Measurements from ENCODE around the gene ATP8A1.

DNA sequence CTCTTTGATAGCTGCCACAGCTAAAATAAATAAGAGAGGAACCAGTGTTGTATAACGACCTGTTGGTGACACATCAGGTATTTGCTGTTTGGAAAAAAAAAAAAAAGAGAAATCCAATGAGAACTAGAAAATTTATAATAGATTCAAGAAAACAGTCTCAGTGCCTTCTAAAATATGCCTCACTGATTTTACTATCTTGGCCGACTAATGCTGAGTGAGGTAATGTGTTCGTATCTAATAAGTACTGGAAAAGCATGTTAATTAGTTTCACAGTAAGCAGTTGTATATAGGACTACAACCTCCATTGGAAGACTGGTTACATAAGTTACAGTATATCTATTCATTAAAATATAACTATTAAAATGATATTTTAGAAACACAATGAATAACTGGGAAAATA lies 32.4 kb downstream of the ATP8A1 start:
- TF ChIP-seq, protein P1, sequence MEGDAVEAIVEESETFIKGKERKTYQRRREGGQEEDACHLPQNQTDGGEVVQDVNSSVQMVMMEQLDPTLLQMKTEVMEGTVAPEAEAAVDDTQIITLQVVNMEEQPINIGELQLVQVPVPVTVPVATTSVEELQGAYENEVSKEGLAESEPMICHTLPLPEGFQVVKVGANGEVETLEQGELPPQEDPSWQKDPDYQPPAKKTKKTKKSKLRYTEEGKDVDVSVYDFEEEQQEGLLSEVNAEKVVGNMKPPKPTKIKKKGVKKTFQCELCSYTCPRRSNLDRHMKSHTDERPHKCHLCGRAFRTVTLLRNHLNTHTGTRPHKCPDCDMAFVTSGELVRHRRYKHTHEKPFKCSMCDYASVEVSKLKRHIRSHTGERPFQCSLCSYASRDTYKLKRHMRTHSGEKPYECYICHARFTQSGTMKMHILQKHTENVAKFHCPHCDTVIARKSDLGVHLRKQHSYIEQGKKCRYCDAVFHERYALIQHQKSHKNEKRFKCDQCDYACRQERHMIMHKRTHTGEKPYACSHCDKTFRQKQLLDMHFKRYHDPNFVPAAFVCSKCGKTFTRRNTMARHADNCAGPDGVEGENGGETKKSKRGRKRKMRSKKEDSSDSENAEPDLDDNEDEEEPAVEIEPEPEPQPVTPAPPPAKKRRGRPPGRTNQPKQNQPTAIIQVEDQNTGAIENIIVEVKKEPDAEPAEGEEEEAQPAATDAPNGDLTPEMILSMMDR (IDR thresholded peaks at IDR 0.05; ENCODE audit: low read depth, low read length), result no peak
- no peak for TF ChIP-seq MYC (IDR thresholded peaks at IDR 0.05; ENCODE audit: low read depth, low read length)
- TF ChIP-seq POLR2A (IDR thresholded peaks at IDR 0.05; ENCODE audit: extremely low read depth, insufficient read length), result no peak
- TF ChIP-seq, protein P2, sequence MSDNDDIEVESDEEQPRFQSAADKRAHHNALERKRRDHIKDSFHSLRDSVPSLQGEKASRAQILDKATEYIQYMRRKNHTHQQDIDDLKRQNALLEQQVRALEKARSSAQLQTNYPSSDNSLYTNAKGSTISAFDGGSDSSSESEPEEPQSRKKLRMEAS (IDR thresholded peaks at IDR 0.05; ENCODE audit: low read depth, low read length), result no peak

All from NB4 (cell line).